GM19395 (cell line): ENCODE data around the gene NDUFS4.
A peak's percentile ranks its signal among the peaks of the same experiment; 100 is the strongest.
"Not testable (repeated sequence)": the region's sequence is repeated elsewhere in the genome, so short reads cannot be mapped to it uniquely, and the experiment has no call there.

Experiments
- ATAC-seq: cut with Tn5 transposase; IDR thresholded peaks from one replicate; pipeline ENCODE4 v1.9.1; 2021; ENCODE audit warnings: mild to moderate bottlenecking, moderate library complexity; ENCODE audit not compliant: unreplicated experiment

Gene NDUFS4

GRCh38 chr5:53571403-53571802 lies 11.0 kb downstream of the NDUFS4 start:
- no peak for ATAC-seq

GRCh38 chr5:53575101-53575500 lies 14.7 kb downstream of the NDUFS4 start:
- ATAC-seq = no peak

GRCh38 chr5:53575831-53576230 lies 15.4 kb downstream of the NDUFS4 start:
- no peak for ATAC-seq

- ATAC-seq = no peak
These were observed 16.2 kb downstream of the NDUFS4 start for GRCh38 chr5:53576674-53577073.

- ATAC-seq = no peak
These were observed 18.4 kb downstream of the NDUFS4 start for GRCh38 chr5:53578854-53579253.

GRCh38 chr5:53580547-53580946 lies 20.1 kb downstream of the NDUFS4 start:
- ATAC-seq = no peak

GRCh38 chr5:53582225-53582624 lies 21.8 kb downstream of the NDUFS4 start:
- no peak for ATAC-seq

- peak; percentile 59 for ATAC-seq
These were observed 30.3 kb downstream of the NDUFS4 start for GRCh38 chr5:53590759-53591158.

- no peak for ATAC-seq
These were observed 34.0 kb downstream of the NDUFS4 start for GRCh38 chr5:53594419-53594818.

- ATAC-seq = no peak
These were observed 37.5 kb downstream of the NDUFS4 start for GRCh38 chr5:53597894-53598293.

GRCh38 chr5:53601570-53601969 lies 41.1 kb downstream of the NDUFS4 start:
- no peak for ATAC-seq

- no peak for ATAC-seq
These were observed 42.7 kb downstream of the NDUFS4 start for GRCh38 chr5:53603009-53603687.

- ATAC-seq = no peak
These were observed 43.9 kb downstream of the NDUFS4 start for GRCh38 chr5:53604309-53604708.

GRCh38 chr5:53607886-53608285 lies 47.4 kb downstream of the NDUFS4 start:
- no peak for ATAC-seq

GRCh38 chr5:53608897-53609296 lies 48.5 kb downstream of the NDUFS4 start:
- ATAC-seq = not testable (repeated sequence)

- no peak for ATAC-seq
These were observed 52.6 kb downstream of the NDUFS4 start for GRCh38 chr5:53613061-53613460.

GRCh38 chr5:53613536-53613935 lies 53.1 kb downstream of the NDUFS4 start:
- no peak for ATAC-seq

- no peak for ATAC-seq
These were observed 54.0 kb downstream of the NDUFS4 start for GRCh38 chr5:53614376-53614885.

- no peak for ATAC-seq
These were observed 56.6 kb downstream of the NDUFS4 start for GRCh38 chr5:53616939-53617549.

GRCh38 chr5:53631251-53631650 lies 70.8 kb downstream of the NDUFS4 start:
- no peak for ATAC-seq

GRCh38 chr5:53642061-53642460 lies 81.6 kb downstream of the NDUFS4 start:
- no peak for ATAC-seq

- no peak for ATAC-seq
These were observed 83.0 kb downstream of the NDUFS4 start for GRCh38 chr5:53643445-53643844.

GRCh38 chr5:53645078-53645477 lies 84.6 kb downstream of the NDUFS4 start:
- ATAC-seq = no peak
